Panc1 (cell line): ENCODE data around the gene TMPRSS5. TPM values are rescaled to one million over a fixed set of nuclear protein-coding genes. Genes with fewer than 3 reads are reported as not detected.

Experiments
- ATAC-seq: fragments of 200-7000 bp; cut with Tn5 transposase; 2 replicates; pipeline ENCODE4 v1.9.1; 2020; ENCODE audit warnings: mild to moderate bottlenecking, moderate library complexity
- BruUV-seq: library from RNA; stranded (reverse); fragments of 400-500 nt; replicated peaks from 2 replicates; lab custom pipeline; 2021; lab: Mats Ljungman, UMichigan
- CTCF ChIA-PET: fragments of 300-600 bp; sonication (Branson Sonifier 250); formaldehyde crosslinking; loops from one replicate; lab custom pipeline; 2022; ENCODE audit warnings: antibody characterized with exemption; lab: Charles Lee
- POLR2A ChIA-PET: fragments of 300-600 bp; sonication (Branson Sonifier 250); formaldehyde crosslinking; loops from one replicate; lab custom pipeline; 2022; ENCODE audit warnings: antibody characterized with exemption; lab: Charles Lee
- DNase-seq: peaks from one replicate; pipeline ENCODE4 v3.0.0-alpha.2; 2010; ENCODE audit warnings: low read depth, low spot score
- H3K27ac ChIP-seq: 2 replicates; pipeline ENCODE4 v1.5.1; 2011; ENCODE audit warnings: mild to moderate bottlenecking, low read length, inconsistent platforms
- H3K27me3 ChIP-seq: fragments of 200-500 bp; sonication (Bioruptor generic); 2 replicates; pipeline ENCODE4 v1.6.0; 2014; ENCODE audit warnings: low read length, inconsistent platforms; ENCODE audit not compliant: control insufficient read depth, insufficient read depth
- H3K36me3 ChIP-seq: fragments of 200-500 bp; sonication (Bioruptor generic); 2 replicates; pipeline ENCODE4 v1.5.1; 2014; ENCODE audit warnings: inconsistent platforms, mild to moderate bottlenecking, low read length, moderate library complexity; ENCODE audit not compliant: control insufficient read depth, insufficient read depth
- H3K4me1 ChIP-seq: 2 replicates; pipeline ENCODE4 v1.5.1; 2011; ENCODE audit warnings: inconsistent platforms, mild to moderate bottlenecking, low read length, moderate library complexity; ENCODE audit not compliant: control insufficient read depth, insufficient read depth
- H3K4me3 ChIP-seq, 2 experiments: 2 replicates each; pipeline ENCODE4 v1.5.1; 2011 to 2012; ENCODE audit warnings: low read depth in 2 of 2, low read length in 2 of 2, mild to moderate bottlenecking in 2 of 2, inconsistent platforms in 1 of 2, moderate library complexity in 1 of 2
- H3K9me3 ChIP-seq: fragments of 200-500 bp; sonication (Bioruptor generic); 2 replicates; pipeline ENCODE4 v1.5.1; 2014; ENCODE audit warnings: low read depth, mild to moderate bottlenecking, inconsistent platforms, low read length, moderate library complexity; ENCODE audit not compliant: control insufficient read depth, insufficient read depth
- CTCF ChIP-seq: fragments of 450-650 bp; IDR thresholded peaks from 2 replicates; pipeline ENCODE4 v1.5.1; 2017; ENCODE audit warnings: mild to moderate bottlenecking
- POLR2AphosphoS5 ChIP-seq: IDR thresholded peaks from 2 replicates; pipeline ENCODE4 v1.6.1; 2012; ENCODE audit warnings: mild to moderate bottlenecking, low read depth, low read length, moderate library complexity
- REST ChIP-seq, 2 experiments: IDR thresholded peaks; 2 replicates each; pipeline ENCODE4 v1.6.1; 2011 to 2012; ENCODE audit warnings: low read depth in 2 of 2, control low read depth in 1 of 2, low read length in 1 of 2, mild to moderate bottlenecking in 1 of 2, moderate library complexity in 1 of 2; ENCODE audit not compliant: insufficient read depth in 1 of 2
- SIN3A ChIP-seq: IDR thresholded peaks from 2 replicates; pipeline ENCODE4 v1.6.1; 2012; ENCODE audit warnings: low read depth, mild to moderate bottlenecking, low read length, moderate library complexity, borderline replicate concordance; ENCODE audit not compliant: insufficient read depth
- TCF7L2 ChIP-seq: IDR thresholded peaks from 2 replicates; pipeline ENCODE4 v1.6.1; 2011; ENCODE audit warnings: mild to moderate bottlenecking, low read depth, low read length, inconsistent platforms
- in situ Hi-C: cut with HindIII; loops from 2 replicates; pipeline ENCODE4 v1.10.0; 2016; ENCODE audit warnings: low sequenced_read_pairs, low pct_unique_long_range_greater_than_20kb
- intact Hi-C: fragments of 100-400 bp; cut with micrococcal nuclease; formaldehyde crosslinking; loops from one replicate; pipeline ENCODE4 v1.10.0; 2022; ENCODE audit not compliant: unreplicated experiment
- total RNA-seq: library from RNA; stranded (reverse); gene quantifications from one replicate; pipeline ENCODE4 v1.2.1, GENCODE V29; 2021; ENCODE audit not compliant: unreplicated experiment

TMPRSS5 gene
- total RNA-seq, 1 experiment from 2014 or later = 0.85 TPM

GRCh38 chr11:113689768-113690618 is 16.1 kb downstream of the TMPRSS5 start:
- H3K4me1 ChIP-seq = no peaks in the 10 kb centered on the region
- ChIA-PET CTCF (no interaction called here), POLR2A (interaction anchor here (0.6 kb wide), 2 partner anchors 36 to 51 kb away, joined by 5 read pairs; no protein-coding TSS in a partner anchor)
- no peaks in the 10 kb centered on the region for H3K9me3 ChIP-seq
- peak; percentile 23; the same call in 1 of the 2 replicates for ATAC-seq
- DNase-seq = no peak
- no TSS peak for BruUV-seq
- H3K4me3 ChIP-seq = no peak overlapping the region
- H3K36me3 ChIP-seq = no peaks in the 10 kb centered on the region
- in situ Hi-C loops = no loop called here
- TF ChIP-seq POLR2AphosphoS5 (no peak), TCF7L2 (no peak), SIN3A (no peak), CTCF (no peak)
- intact Hi-C loops = no loop called here
- H3K27me3 ChIP-seq = no peaks in the 10 kb centered on the region
- H3K27ac ChIP-seq = 0 out of 2 replicates have a peak overlapping the region, but pooled peaks have one; percentile 32

GRCh38 chr11:113685654-113686359 is 20.3 kb downstream of the TMPRSS5 start:
- H3K9me3 ChIP-seq = no peaks in the 10 kb centered on the region
- H3K27ac ChIP-seq = 0 out of 2 replicates have a peak overlapping the region, but pooled peaks have one; percentile 45
- H3K4me1 ChIP-seq = peaks cover 8% of the 10 kb centered on the region; the same call in 1 of the 2 replicates
- H3K27me3 ChIP-seq = no peaks in the 10 kb centered on the region
- BruUV-seq = no TSS peak
- CTCF ChIA-PET = no interaction called here
- no peak for ATAC-seq
- no peaks in the 10 kb centered on the region for H3K36me3 ChIP-seq
- no peak for DNase-seq
- intact Hi-C loops (no loop called here), in situ Hi-C loops (no loop called here)
- POLR2A ChIA-PET = no interaction called here
- no peak overlapping the region for H3K4me3 ChIP-seq
- no peak for TF ChIP-seq REST (IDR thresholded peaks at IDR 0.05; ENCODE audit: insufficient read depth in 1 of 2, low read depth in 2 of 2, low read length in 1 of 2)
- no peak for TF ChIP-seq TCF7L2
- no peak for TF ChIP-seq CTCF
- no peak for TF ChIP-seq SIN3A
- no peak for TF ChIP-seq POLR2AphosphoS5
